Measurements from ENCODE around the gene VAT1L. TPM values are rescaled to one million over a fixed set of nuclear protein-coding genes. Genes with fewer than 3 reads are reported as not detected.

The VAT1L gene
- total RNA-seq, 2 experiments from 2014 or later = 0.05 TPM; not detected in 1

DNA sequence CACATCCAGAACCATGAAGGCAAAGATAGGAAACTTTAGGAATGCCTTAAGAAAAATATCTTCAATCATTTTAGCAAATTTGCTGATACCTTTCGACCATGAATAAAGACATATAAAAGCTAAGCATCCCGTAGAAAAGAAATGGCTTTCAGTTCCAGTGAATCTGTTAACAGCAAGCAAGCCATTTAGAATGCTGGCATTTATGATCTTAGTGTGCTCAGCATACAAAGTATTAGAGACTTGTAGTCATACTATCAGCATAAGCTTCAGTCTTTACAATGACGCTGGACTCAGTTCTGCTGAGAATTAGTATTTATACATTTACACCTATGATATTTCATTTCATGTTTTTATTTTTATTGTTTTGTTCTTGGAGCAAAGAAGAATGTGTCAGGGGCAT is 38.7 kb downstream of the VAT1L start:
- no peak for DNase-seq
- H3K4me1 Mint-ChIP-seq = no peaks in the 10 kb centered on the region
- H3K36me3 Mint-ChIP-seq (ENCODE audit: low read depth) = no peaks in the 10 kb centered on the region
- H3K27ac Mint-ChIP-seq = no peak overlapping the region
- no peak overlapping the region for H3K4me3 Mint-ChIP-seq
- CTCF ChIA-PET = no interaction called here
- H3K27me3 Mint-ChIP-seq = no peaks in the 10 kb centered on the region
- H3K9me3 Mint-ChIP-seq = no peaks in the 10 kb centered on the region
- POLR2A ChIA-PET = no interaction called here

DNA sequence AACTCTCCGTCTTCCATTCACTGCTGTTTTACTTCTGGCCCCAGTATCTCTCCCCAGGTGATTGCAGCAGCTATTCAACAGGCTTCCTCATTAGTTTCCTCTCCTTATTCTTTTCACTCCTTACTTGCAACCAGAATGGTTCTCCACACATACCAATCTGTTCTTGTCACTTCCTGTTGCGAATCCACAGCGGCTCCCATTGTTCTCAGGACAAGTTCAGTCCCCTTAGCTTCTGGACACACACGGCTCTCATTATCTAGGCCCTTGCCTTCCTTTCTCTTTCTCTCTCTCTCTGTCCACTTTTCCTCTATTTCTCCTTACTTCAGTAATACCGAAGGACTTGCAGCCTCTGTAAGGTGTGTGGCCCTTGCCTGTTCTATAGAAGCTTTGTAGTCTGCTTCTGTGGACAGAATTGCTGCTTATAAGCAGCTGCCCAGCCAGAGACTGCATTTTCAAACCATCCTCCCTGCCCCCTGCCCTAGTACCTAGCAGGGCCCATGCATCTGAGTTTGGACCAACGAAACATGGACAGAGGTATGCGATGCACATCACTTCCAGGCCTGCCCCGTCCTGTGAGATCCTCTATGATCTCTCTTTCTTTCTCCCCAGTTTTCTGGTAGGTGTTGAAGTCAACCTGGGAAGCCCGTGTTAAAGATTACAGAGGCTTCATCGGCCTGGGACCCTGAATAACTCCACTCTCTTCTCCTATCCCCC is 45.7 kb downstream of the VAT1L start:
- POLR2A ChIA-PET = no interaction called here
- Mint-ChIP-seq H3K27ac (no peak overlapping the region), H3K4me1 (no peaks in the 10 kb centered on the region), H3K27me3 (no peaks in the 10 kb centered on the region), H3K36me3 (ENCODE audit: low read depth) (no peaks in the 10 kb centered on the region), H3K4me3 (no peak overlapping the region), H3K9me3 (no peaks in the 10 kb centered on the region)
- no peak for DNase-seq
- CTCF ChIA-PET = no interaction called here

GRCh38 chr16:77834635-77835540 is 46.5 kb downstream of the VAT1L start:
- Mint-ChIP-seq H3K27me3 (no peaks in the 10 kb centered on the region), H3K36me3 (ENCODE audit: low read depth) (no peaks in the 10 kb centered on the region), H3K4me1 (no peaks in the 10 kb centered on the region), H3K9me3 (no peaks in the 10 kb centered on the region), H3K4me3 (no peak overlapping the region), H3K27ac (no peak overlapping the region)
- CTCF ChIA-PET = no interaction called here
- DNase-seq = no peak
- POLR2A ChIA-PET = no interaction called here

DNA sequence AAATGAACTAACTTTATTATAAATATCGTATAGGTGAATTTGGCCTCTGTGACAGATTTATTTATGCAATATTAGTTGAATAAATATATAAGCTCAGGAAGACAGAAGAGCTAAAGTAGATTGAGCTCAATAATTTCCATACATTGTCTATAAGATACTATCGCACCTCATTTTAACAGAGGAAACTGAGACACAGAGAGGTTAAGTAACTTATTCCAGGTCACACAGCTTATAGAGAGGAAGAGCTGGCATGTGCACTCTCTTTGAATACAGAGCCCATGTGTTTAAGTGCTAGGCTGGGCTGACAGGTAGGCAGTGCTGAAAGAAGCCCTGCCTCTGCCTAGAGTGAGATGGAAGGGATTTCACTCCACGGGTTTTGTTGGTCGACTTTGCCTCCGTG is 48.4 kb downstream of the VAT1L start:
- POLR2A ChIA-PET = no interaction called here
- no peaks in the 10 kb centered on the region for H3K4me1 Mint-ChIP-seq
- CTCF ChIA-PET = no interaction called here
- H3K4me3 Mint-ChIP-seq = no peak overlapping the region
- H3K27me3 Mint-ChIP-seq = no peaks in the 10 kb centered on the region
- DNase-seq = no peak
- no peaks in the 10 kb centered on the region for H3K9me3 Mint-ChIP-seq
- no peaks in the 10 kb centered on the region for H3K36me3 Mint-ChIP-seq (ENCODE audit: low read depth)
- H3K27ac Mint-ChIP-seq = no peak overlapping the region

DNA sequence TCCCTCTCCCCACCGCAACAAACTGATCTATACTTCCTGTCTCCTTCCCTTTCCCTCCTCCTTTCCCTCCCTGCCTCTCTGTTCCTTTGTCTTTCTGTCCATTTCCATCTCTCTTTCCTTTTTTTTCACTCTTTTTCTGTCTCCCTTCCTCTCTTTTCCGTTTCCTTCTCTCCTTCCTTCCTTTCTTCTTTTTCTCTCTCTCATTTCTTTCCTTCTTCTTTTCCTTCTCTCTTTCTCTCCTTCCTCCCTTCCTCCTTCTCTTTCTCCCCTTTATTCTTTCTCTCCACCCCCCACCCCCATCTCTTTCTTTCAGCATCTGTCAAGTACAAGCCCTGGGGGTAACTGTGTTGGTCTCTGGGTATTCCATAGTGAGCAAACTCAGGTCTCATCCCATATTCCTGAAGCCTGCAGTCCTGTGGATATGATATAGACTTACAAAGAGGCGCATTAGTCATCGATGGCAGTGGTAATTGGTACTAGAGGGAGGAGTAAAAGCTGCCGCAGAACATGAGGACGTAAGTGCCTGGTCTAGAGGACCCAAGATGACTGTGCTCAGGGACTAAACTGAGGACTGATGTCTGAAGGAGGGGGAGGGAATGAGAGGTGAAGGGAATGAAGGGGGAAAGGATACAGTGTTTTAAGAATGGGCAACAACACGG is 50.4 kb downstream of the VAT1L start:
- H3K9me3 Mint-ChIP-seq = no peaks in the 10 kb centered on the region
- ChIA-PET CTCF (no interaction called here), POLR2A (no interaction called here)
- DNase-seq = no peak
- no peaks in the 10 kb centered on the region for H3K4me1 Mint-ChIP-seq
- H3K4me3 Mint-ChIP-seq = no peak overlapping the region
- no peak overlapping the region for H3K27ac Mint-ChIP-seq
- no peaks in the 10 kb centered on the region for H3K36me3 Mint-ChIP-seq (ENCODE audit: low read depth)
- H3K27me3 Mint-ChIP-seq = peaks cover 4% of the 10 kb centered on the region

- Mint-ChIP-seq H3K36me3 (ENCODE audit: low read depth) (no peaks in the 10 kb centered on the region), H3K9me3 (no peaks in the 10 kb centered on the region), H3K4me1 (no peaks in the 10 kb centered on the region), H3K27me3 (peaks cover 4% of the 10 kb centered on the region), H3K27ac (no peak overlapping the region), H3K4me3 (no peak overlapping the region)
- POLR2A ChIA-PET = no interaction called here
- no peak for DNase-seq
- CTCF ChIA-PET = no interaction called here
Observed at GRCh38 chr16:77840093-77840492, 51.7 kb downstream of the VAT1L start.

- peaks cover 4% of the 10 kb centered on the region for H3K27me3 Mint-ChIP-seq
- no peaks in the 10 kb centered on the region for H3K4me1 Mint-ChIP-seq
- H3K9me3 Mint-ChIP-seq = no peaks in the 10 kb centered on the region
- ChIA-PET POLR2A (no interaction called here), CTCF (no interaction called here)
- no peak for DNase-seq
- no peak overlapping the region for H3K4me3 Mint-ChIP-seq
- no peak overlapping the region for H3K27ac Mint-ChIP-seq
- no peaks in the 10 kb centered on the region for H3K36me3 Mint-ChIP-seq (ENCODE audit: low read depth)
Observed at GRCh38 chr16:77840673-77841501, 52.5 kb downstream of the VAT1L start.

DNA sequence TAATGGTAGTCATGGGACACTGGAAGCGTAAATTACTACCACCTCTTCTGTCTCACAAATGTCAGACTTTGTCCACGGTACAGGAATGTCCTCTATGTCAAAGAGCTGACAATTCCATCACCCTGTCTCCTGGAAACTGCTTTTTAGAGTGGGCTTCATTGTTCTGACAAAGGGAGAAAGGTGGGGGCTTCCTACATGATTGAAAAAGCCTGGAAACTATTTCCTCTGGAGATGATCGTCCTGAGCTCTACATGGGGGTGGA is 53.1 kb downstream of the VAT1L start:
- Mint-ChIP-seq H3K9me3 (no peaks in the 10 kb centered on the region), H3K4me1 (no peaks in the 10 kb centered on the region), H3K36me3 (ENCODE audit: low read depth) (no peaks in the 10 kb centered on the region), H3K4me3 (no peak overlapping the region), H3K27ac (no peak overlapping the region), H3K27me3 (peaks cover 4% of the 10 kb centered on the region)
- ChIA-PET CTCF (no interaction called here), POLR2A (no interaction called here)
- DNase-seq = no peak

DNA sequence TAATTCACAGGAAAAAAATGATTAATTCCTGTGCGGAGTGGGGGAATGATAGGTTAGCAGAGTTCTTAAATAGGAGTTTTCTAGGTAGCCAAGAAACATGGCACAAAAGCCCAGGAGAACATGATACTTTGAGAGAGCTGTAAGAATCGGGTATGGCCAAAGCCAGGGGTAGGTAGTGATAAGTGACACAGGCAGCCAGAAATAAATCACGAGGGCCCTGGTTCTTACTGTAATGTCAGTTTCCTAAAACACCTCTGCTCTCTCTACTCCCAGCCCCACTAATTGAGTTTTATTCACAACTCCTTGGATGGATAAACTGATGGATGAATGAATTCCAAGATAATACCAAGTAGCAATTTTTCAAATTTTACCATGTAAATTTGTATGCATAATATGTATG is 54.1 kb downstream of the VAT1L start:
- Mint-ChIP-seq H3K27me3 (peaks cover 6% of the 10 kb centered on the region), H3K4me3 (no peak overlapping the region), H3K4me1 (no peaks in the 10 kb centered on the region), H3K36me3 (ENCODE audit: low read depth) (no peaks in the 10 kb centered on the region), H3K9me3 (no peaks in the 10 kb centered on the region), H3K27ac (no peak overlapping the region)
- no peak for DNase-seq
- POLR2A ChIA-PET = no interaction called here
- CTCF ChIA-PET = no interaction called here

GRCh38 chr16:77843405-77843804 is 55.0 kb downstream of the VAT1L start:
- POLR2A ChIA-PET = no interaction called here
- Mint-ChIP-seq H3K4me1 (no peaks in the 10 kb centered on the region), H3K27me3 (peaks cover 10% of the 10 kb centered on the region), H3K36me3 (ENCODE audit: low read depth) (no peaks in the 10 kb centered on the region), H3K9me3 (no peaks in the 10 kb centered on the region), H3K4me3 (no peak overlapping the region), H3K27ac (no peak overlapping the region)
- DNase-seq = no peak
- CTCF ChIA-PET = interaction anchor here (0.5 kb wide), 1 partner anchor 22 kb away, joined by 5 read pairs; no protein-coding TSS in a partner anchor

GRCh38 chr16:77844801-77845200 is 56.4 kb downstream of the VAT1L start:
- H3K9me3 Mint-ChIP-seq = no peaks in the 10 kb centered on the region
- H3K4me1 Mint-ChIP-seq = no peaks in the 10 kb centered on the region
- peaks cover 10% of the 10 kb centered on the region for H3K27me3 Mint-ChIP-seq
- DNase-seq = no peak
- CTCF ChIA-PET = no interaction called here
- no peak overlapping the region for H3K4me3 Mint-ChIP-seq
- POLR2A ChIA-PET = no interaction called here
- no peaks in the 10 kb centered on the region for H3K36me3 Mint-ChIP-seq (ENCODE audit: low read depth)
- H3K27ac Mint-ChIP-seq = no peak overlapping the region

DNA sequence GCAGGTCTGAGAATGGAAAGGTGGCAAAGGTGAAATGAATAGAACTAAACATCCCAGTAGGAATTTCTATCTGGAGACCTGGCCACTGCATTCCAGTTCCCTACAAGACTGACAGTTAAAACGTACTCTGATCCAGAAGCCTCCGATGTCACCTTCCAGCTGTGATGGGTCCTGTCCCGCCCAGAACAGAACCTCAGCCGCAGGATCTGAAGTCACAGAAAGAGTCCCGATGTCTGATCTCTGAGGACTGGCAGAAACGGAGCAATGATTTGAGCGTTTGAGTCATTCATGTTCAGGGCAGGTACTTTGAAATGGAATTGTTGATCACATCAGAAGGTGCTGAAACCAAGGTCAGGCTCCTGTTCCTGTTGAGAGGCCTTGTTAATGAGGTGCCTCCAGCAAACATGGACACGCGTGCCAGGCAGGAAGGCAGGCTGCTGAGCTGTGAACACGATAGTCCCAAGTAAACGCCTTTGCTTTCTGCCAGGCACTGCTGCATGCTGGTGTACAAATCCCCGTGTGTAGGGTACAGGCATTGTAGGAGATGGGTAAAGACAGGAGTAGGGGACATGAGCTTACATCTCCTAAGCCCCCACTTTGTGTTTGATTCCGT is 61.4 kb downstream of the VAT1L start:
- POLR2A ChIA-PET = no interaction called here
- Mint-ChIP-seq H3K4me3 (no peak overlapping the region), H3K27ac (no peak overlapping the region), H3K27me3 (peaks cover 9% of the 10 kb centered on the region), H3K9me3 (no peaks in the 10 kb centered on the region), H3K36me3 (ENCODE audit: low read depth) (no peaks in the 10 kb centered on the region), H3K4me1 (no peaks in the 10 kb centered on the region)
- CTCF ChIA-PET = no interaction called here
- no peak for DNase-seq

All from activated CD4-positive, alpha-beta memory T cell treated with anti-CD3 and anti-CD28 coated beads, Interleukin-2, amount 10 ng/mL, durations not matched to agents 7 days and 5 days (primary cell).